DND-41 (cell line): Measurements from ENCODE around the gene CD93.

Experiments
- ATAC-seq: fragments of 200-7000 bp; cut with Tn5 transposase; 3 replicates; pipeline ENCODE4 v1.9.1; 2021; ENCODE audit warnings: low read depth; ENCODE audit not compliant: insufficient read depth
- DNase-seq: peaks from one replicate; pipeline ENCODE4 v3.0.0-alpha.2; 2020
- H2AFZ ChIP-seq: 2 replicates; pipeline ENCODE4 v1.6.0; 2012; ENCODE audit warnings: low read depth, low read length
- H3K27ac ChIP-seq: 2 replicates; pipeline ENCODE4 v1.5.1; 2012; ENCODE audit warnings: low read length, inconsistent platforms
- H3K27me3 ChIP-seq: fragments of 200-600 bp; sonication (generic); 2 replicates; pipeline ENCODE4 v1.6.0; 2012; ENCODE audit warnings: low read length, mild to moderate bottlenecking, inconsistent platforms; ENCODE audit not compliant: insufficient read depth, poor library complexity
- H3K36me3 ChIP-seq: 2 replicates; pipeline ENCODE4 v1.5.1; 2012; ENCODE audit warnings: low read length, inconsistent platforms; ENCODE audit not compliant: insufficient read depth
- H3K4me1 ChIP-seq: 2 replicates; pipeline ENCODE4 v1.5.1; 2012; ENCODE audit warnings: mild to moderate bottlenecking, low read length; ENCODE audit not compliant: insufficient read depth
- H3K4me2 ChIP-seq: 2 replicates; pipeline ENCODE4 v1.6.0; 2012; ENCODE audit warnings: mild to moderate bottlenecking, moderate library complexity, low read length, inconsistent platforms; ENCODE audit not compliant: insufficient read depth
- H3K4me3 ChIP-seq, 2 experiments: fragments of 200-600 bp in 1 of 2; shearing (Covaris generic) in 1 of 2; 2 replicates each; pipeline ENCODE4 v1.5.1; 2012 to 2016; ENCODE audit warnings: inconsistent platforms in 2 of 2, low read length in 2 of 2, mild to moderate bottlenecking in 2 of 2, low read depth in 1 of 2, moderate library complexity in 1 of 2
- H3K79me2 ChIP-seq: 2 replicates; pipeline ENCODE4 v1.6.0; 2012; ENCODE audit warnings: low read length, inconsistent platforms; ENCODE audit not compliant: insufficient read depth
- H3K9ac ChIP-seq: 2 replicates; pipeline ENCODE4 v1.6.0; 2012; ENCODE audit warnings: low read depth, mild to moderate bottlenecking, inconsistent platforms, low read length, moderate library complexity
- H3K9me3 ChIP-seq: 2 replicates; pipeline ENCODE4 v1.5.1; 2012; ENCODE audit warnings: low read length, moderate library complexity, mild to moderate bottlenecking, inconsistent platforms; ENCODE audit not compliant: insufficient read depth, severe bottlenecking
- H4K20me1 ChIP-seq: 2 replicates; pipeline ENCODE4 v1.6.0; 2012; ENCODE audit warnings: low read length; ENCODE audit not compliant: insufficient read depth
- EZH2 ChIP-seq: IDR thresholded peaks from 3 replicates; pipeline ENCODE4 v1.6.1; 2012; ENCODE audit warnings: borderline replicate concordance, low read depth, mild to moderate bottlenecking, moderate library complexity, low read length, inconsistent platforms; ENCODE audit not compliant: severe bottlenecking
- TF ChIP-seq, protein P1 (sequence below): IDR thresholded peaks from 2 replicates; pipeline ENCODE4 v1.5.1; 2012; ENCODE audit warnings: borderline replicate concordance, low read length, moderate library complexity, mild to moderate bottlenecking; ENCODE audit not compliant: poor library complexity, severe bottlenecking; ENCODE audit errors: extremely low read depth

CD93 gene

DNA sequence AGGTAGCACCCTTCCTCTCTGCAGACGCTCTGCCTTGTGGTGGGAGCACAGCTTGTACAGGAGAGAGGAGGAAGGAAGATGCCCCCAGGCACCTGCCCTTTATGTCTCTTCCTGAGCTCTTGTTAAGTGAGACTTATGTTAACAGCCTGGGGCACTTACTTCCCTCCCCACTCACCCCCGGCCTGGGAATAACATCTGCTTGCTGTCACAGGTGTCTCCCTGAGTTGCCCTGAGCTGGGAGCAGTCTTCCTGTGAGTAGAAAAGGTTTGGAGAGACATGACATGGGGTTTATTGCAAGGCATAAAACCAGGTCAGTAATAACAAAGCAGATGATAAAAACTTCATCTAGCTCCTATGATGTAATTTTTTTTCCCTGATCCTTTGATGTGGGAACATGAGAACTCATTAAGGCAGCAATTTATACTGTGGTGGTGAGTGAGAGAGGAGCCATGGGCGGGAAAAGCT lies 49.1 kb downstream of the CD93 start:
- ATAC-seq (peak; percentile 77), DNase-seq (peak; percentile 68)
- Histone ChIP-seq H3K79me2 (no peaks in the 10 kb centered on the region), H3K36me3 (no peaks in the 10 kb centered on the region), H4K20me1 (no peaks in the 10 kb centered on the region), H3K4me2 (peak overlapping the region; percentile 33), H2AFZ (no peak overlapping the region), H3K27ac (peak overlapping the region; percentile 51), H3K4me3 (no peak overlapping the region), H3K9ac (peak overlapping the region; percentile 3; the same call in 1 of the 2 replicates), H3K27me3 (no peaks in the 10 kb centered on the region), H3K4me1 (peaks cover 44% of the 10 kb centered on the region), H3K9me3 (no peaks in the 10 kb centered on the region)
- no peak for TF ChIP-seq EZH2
- TF ChIP-seq, protein P1, sequence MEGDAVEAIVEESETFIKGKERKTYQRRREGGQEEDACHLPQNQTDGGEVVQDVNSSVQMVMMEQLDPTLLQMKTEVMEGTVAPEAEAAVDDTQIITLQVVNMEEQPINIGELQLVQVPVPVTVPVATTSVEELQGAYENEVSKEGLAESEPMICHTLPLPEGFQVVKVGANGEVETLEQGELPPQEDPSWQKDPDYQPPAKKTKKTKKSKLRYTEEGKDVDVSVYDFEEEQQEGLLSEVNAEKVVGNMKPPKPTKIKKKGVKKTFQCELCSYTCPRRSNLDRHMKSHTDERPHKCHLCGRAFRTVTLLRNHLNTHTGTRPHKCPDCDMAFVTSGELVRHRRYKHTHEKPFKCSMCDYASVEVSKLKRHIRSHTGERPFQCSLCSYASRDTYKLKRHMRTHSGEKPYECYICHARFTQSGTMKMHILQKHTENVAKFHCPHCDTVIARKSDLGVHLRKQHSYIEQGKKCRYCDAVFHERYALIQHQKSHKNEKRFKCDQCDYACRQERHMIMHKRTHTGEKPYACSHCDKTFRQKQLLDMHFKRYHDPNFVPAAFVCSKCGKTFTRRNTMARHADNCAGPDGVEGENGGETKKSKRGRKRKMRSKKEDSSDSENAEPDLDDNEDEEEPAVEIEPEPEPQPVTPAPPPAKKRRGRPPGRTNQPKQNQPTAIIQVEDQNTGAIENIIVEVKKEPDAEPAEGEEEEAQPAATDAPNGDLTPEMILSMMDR = no peak

GRCh38 chr20:23036371-23036770 lies 49.8 kb downstream of the CD93 start:
- TF ChIP-seq EZH2 = no peak
- TF ChIP-seq, protein P1 = no peak
- no peak overlapping the region for H2AFZ ChIP-seq
- H3K36me3 ChIP-seq = no peaks in the 10 kb centered on the region

GRCh38 chr20:23035731-23036130 lies 50.4 kb downstream of the CD93 start:
- Histone ChIP-seq H2AFZ (no peak overlapping the region), H3K36me3 (no peaks in the 10 kb centered on the region), H3K9ac (no peak overlapping the region), H3K27ac (peak overlapping the region; percentile 51; the same call in 1 of the 2 replicates), H3K4me2 (no peak overlapping the region), H4K20me1 (no peaks in the 10 kb centered on the region), H3K9me3 (no peaks in the 10 kb centered on the region), H3K79me2 (no peaks in the 10 kb centered on the region), H3K4me3 (no peak overlapping the region), H3K4me1 (peaks cover 56% of the 10 kb centered on the region), H3K27me3 (no peaks in the 10 kb centered on the region)
- DNase-seq (no peak), ATAC-seq (no peak)
- no peak for TF ChIP-seq EZH2
- TF ChIP-seq, protein P1 = no peak

More at GRCh38 chr20:23036371-23036770, 49.8 kb downstream of the CD93 start:
- no peaks in the 10 kb centered on the region for H3K9me3 ChIP-seq
- no peaks in the 10 kb centered on the region for H4K20me1 ChIP-seq
- peak overlapping the region; percentile 51 for H3K27ac ChIP-seq
- peak overlapping the region; percentile 33 for H3K4me2 ChIP-seq
- peak; percentile 33 for DNase-seq
- no peaks in the 10 kb centered on the region for H3K27me3 ChIP-seq
- no peaks in the 10 kb centered on the region for H3K79me2 ChIP-seq
- H3K4me3 ChIP-seq = no peak overlapping the region
- peaks cover 51% of the 10 kb centered on the region for H3K4me1 ChIP-seq
- no peak for ATAC-seq
- peak overlapping the region; percentile 3; the same call in 1 of the 2 replicates for H3K9ac ChIP-seq
